ENCODE data around the gene MED8. TPM values are rescaled to one million over a fixed set of nuclear protein-coding genes. Genes with fewer than 3 reads are reported as not detected.
"Not testable (repeated sequence)": the region's sequence is repeated elsewhere in the genome, so short reads cannot be mapped to it uniquely, and the experiment has no call there.

MED8 gene
- total and polyA plus RNA-seq, 12 donors = 10.5 to 32.4 (median 13.9) TPM

- 90 to 91% methylated on average over 7 of the region's 7 CpGs for WGBS, 2 donors
- Histone ChIP-seq H3K9me3 (no peaks in the 10 kb centered on the region), H3K27me3 (no peaks in the 10 kb centered on the region), H3K36me3 (peaks cover 0 to 58% (median 0%) of the 10 kb centered on the region in 9 donors), H3K4me3 (no peak overlapping the region), H3K27ac (no peak overlapping the region), H3K4me1 (peaks cover 7 to 33% (median 15%) of the 10 kb centered on the region in 9 donors)
- no peak for TF ChIP-seq CTCF (IDR thresholded peaks at IDR 0.05)
- ATAC-seq = no peak
- intact Hi-C loops (cut with DNase I) = loop anchor here in 1 of 10 donors (10.0 kb wide), 1 partner anchor 142 kb away; no protein-coding TSS in a partner anchor
- no peak for DNase-seq
These were observed 12.8 kb downstream of the MED8 start for GRCh38 chr1:43376723-43377235.

DNA sequence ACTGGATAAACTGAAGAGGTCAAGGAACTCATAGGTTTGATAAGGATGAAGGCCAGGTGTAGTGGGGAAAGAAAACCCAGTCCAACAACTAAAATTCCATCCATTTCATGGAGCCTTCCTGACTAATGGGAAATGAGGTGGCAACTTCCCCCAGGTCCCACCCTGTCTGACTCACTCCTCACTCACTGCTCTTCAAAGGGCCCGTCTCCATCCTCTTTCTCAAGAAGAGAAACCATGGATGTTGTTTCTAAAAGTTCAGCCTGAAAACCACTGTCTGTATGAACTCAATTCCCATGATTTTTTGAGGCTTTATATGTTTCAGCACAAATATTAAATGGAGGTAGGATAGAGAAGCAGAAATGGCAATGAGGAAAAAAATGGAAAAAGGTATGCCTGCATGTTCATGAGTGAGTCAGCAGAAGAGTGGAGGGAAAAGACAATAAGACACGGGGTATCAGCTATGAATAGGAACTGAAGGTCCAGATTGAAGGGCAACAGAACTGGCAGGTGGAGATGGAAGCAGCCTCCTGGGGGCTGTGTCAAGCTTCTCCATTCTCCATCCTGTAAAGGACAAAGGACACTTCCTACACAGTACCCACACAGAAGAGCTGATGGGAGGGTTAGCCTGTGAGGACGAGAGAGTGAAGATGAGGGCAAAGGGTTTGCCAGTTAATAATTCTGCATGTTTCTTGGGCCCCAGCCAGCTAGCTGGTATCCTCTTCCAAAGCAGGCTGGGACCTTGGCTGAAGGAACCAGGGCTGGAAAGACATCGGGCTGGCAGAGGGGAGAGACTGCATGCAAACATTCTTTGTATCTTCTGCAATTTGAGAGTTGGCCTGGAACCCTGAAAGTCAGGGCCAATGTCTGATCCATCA, 16.3 kb downstream of the MED8 start:
- no peaks in the 10 kb centered on the region for H3K9me3 ChIP-seq
- intact Hi-C loops (cut with DNase I) = loop anchor here in 2 of 10 donors (5.0 to 10.0 kb wide), 2 partner anchors 136 to 139 kb away; no protein-coding TSS in a partner anchor
- TF ChIP-seq CTCF (IDR thresholded peaks at IDR 0.05) = no peak
- peak in 4 of 8 donors; percentile 26 to 49 (median 35) for ATAC-seq
- 48 to 59% methylated on average over 4 of the region's 4 CpGs for WGBS, 2 donors
- H3K4me3 ChIP-seq = no peak overlapping the region
- DNase-seq = no peak
- H3K36me3 ChIP-seq = peaks cover 0 to 42% (median 0%) of the 10 kb centered on the region in 9 donors
- peak overlapping the region in 9 of 10 donors; percentile 4 to 84 (median 34) for H3K27ac ChIP-seq
- H3K4me1 ChIP-seq = peaks cover 13 to 44% (median 21%) of the 10 kb centered on the region in 9 donors
- H3K27me3 ChIP-seq = no peaks in the 10 kb centered on the region

DNA sequence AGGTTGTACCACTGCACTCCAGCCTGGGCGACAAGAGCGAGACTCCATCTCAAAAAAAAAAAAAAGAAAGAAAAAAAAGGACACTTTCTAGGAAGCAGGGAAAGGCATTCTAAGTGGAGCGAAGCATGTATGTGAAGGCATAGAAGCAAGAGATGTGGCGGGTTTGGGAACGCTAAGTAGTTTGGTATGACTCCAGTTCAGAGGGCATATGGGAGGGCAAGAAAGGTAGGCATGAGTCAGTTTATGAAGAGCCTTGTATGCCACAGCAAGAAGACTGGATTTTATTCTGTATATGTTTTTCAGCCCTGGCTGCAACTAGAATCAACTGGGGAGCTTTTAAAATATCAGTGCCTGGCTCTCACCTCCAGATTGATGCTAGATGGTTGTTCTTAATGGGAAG, 17.4 kb downstream of the MED8 start:
- Histone ChIP-seq H3K4me1 (peaks cover 13 to 47% (median 25%) of the 10 kb centered on the region in 9 donors), H3K4me3 (no peak overlapping the region), H3K27ac (peak overlapping the region in 6 of 10 donors; percentile 33 to 84 (median 58)), H3K9me3 (no peaks in the 10 kb centered on the region), H3K36me3 (peaks cover 0 to 32% (median 0%) of the 10 kb centered on the region in 9 donors), H3K27me3 (no peaks in the 10 kb centered on the region)
- no peak for ATAC-seq
- no peak for DNase-seq
- WGBS, 2 donors = 98% methylated on average over 5 of the region's 5 CpGs
- no peak for TF ChIP-seq CTCF (IDR thresholded peaks at IDR 0.05)
- intact Hi-C loops (cut with DNase I) = loop anchor here in 2 of 10 donors (5.0 to 10.0 kb wide), 2 partner anchors 135 to 137 kb away; no protein-coding TSS in a partner anchor

DNA sequence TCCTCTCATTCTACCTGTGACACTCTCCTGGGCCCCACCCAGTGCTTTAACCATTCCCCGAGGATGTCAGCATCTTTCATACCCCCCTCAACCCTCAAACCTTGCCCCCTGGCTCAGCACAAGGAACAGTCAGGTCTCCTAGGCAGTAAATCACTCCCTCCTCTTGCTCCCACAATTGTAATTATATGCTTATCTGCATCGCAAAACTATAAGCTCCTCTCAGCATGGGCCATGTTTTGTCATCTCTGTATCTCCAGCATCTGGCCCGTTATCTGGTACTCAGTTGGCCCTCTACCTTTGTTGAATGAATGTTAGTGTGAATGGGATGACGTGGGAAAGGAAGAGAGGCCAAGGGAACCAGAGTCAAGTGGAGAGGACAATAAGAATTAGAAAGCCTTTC, 19.0 kb downstream of the MED8 start:
- H3K4me3 ChIP-seq = no peak overlapping the region
- H3K36me3 ChIP-seq = peaks cover 0 to 21% (median 0%) of the 10 kb centered on the region in 9 donors
- 83 to 89% methylated on average over 4 of the region's 4 CpGs for WGBS, 2 donors
- no peak overlapping the region for H3K27ac ChIP-seq
- TF ChIP-seq CTCF (IDR thresholded peaks at IDR 0.05) = no peak
- ATAC-seq (no peak), DNase-seq (no peak)
- intact Hi-C loops (cut with DNase I) = loop anchor here in 2 of 10 donors (5.0 to 10.0 kb wide), 2 partner anchors 133 to 136 kb away; no protein-coding TSS in a partner anchor
- no peaks in the 10 kb centered on the region for H3K27me3 ChIP-seq
- peaks cover 22 to 62% (median 40%) of the 10 kb centered on the region in 9 donors for H3K4me1 ChIP-seq
- no peaks in the 10 kb centered on the region for H3K9me3 ChIP-seq

DNA sequence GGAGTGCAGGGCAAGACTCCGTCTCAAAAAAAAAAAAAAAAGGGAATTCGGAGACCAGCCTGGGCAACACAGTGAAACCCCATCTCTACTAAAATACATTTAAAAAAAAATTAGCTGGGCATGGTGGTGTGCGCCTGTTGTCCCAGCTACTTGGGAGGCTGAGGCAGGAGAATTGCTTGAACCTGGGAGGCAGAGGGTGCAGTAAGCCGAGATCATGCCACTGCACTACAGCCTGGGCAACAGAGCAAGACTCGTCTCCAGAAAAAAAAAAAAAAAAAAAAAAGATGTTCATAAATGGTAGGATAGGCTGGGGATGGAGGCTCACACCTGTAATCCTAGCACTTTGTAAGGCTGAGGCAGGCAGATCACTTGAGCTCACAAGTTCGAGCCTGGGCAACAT, 19.8 kb downstream of the MED8 start:
- not testable (repeated sequence) for ATAC-seq, DNase-seq, H3K27ac ChIP-seq, H3K27me3 ChIP-seq, H3K9me3 ChIP-seq, H3K4me3 ChIP-seq
- 94 to 95% methylated on average over 5 to 6 of the region's 6 CpGs for WGBS, 2 donors
- Histone ChIP-seq H3K36me3 (peaks cover 0 to 25% (median 6%) of the 10 kb centered on the region in 9 donors), H3K4me1 (peaks cover 22 to 62% (median 40%) of the 10 kb centered on the region in 9 donors)
- intact Hi-C loops (cut with DNase I) = loop anchor here in 6 of 10 donors (5.0 to 10.0 kb wide), 3 partner anchors 67 to 135 kb away; partner anchors contain the start of gene TIE1 (in 1 of the 6)
